Kidney (tissue), 14 donors: ENCODE data around the gene NT5DC2. TPM values are rescaled to one million over a fixed set of nuclear protein-coding genes. Genes with fewer than 3 reads are reported as not detected.

Source experiments
- DNase-seq, 5 donors: peaks; one replicate each; pipeline ENCODE4 v3.0.0-alpha.2; 2013 to 2020
- FAIRE-seq: peaks from 2 replicates; lab custom pipeline; 2012; peaks lifted over from hg19 to GRCh38; lab: Jason Lieb, UNC
- H3K27ac ChIP-seq, 2 donors: one replicate each; pipeline ENCODE4 v1.7.0; 2013; ENCODE audit warnings: low read depth in 2 of 2, low read length in 2 of 2, inconsistent platforms in 1 of 2
- H3K27me3 ChIP-seq: one replicate; pipeline ENCODE4 v1.7.1; 2013; ENCODE audit warnings: low read length, inconsistent platforms; ENCODE audit not compliant: control insufficient read depth, insufficient read depth
- H3K36me3 ChIP-seq, 3 donors: one replicate each; pipeline versions ENCODE4 v1.7.0 to v1.7.1; 2013; ENCODE audit warnings: low read length in 3 of 3, control low read depth in 1 of 3, inconsistent platforms in 1 of 3; ENCODE audit not compliant: insufficient read depth in 3 of 3, control insufficient read depth in 2 of 3
- H3K4me1 ChIP-seq, 3 donors: one replicate each; pipeline versions ENCODE4 v1.7.0 to v1.7.1; 2013; ENCODE audit warnings: low read length in 3 of 3, inconsistent platforms in 1 of 3, low read depth in 1 of 3; ENCODE audit not compliant: control insufficient read depth in 2 of 3, insufficient read depth in 2 of 3
- H3K4me3 ChIP-seq, 3 donors: one replicate each; pipeline versions ENCODE4 v1.7.0 to v1.8.1; 2013; ENCODE audit warnings: low read length in 3 of 3, control low read depth in 1 of 3, inconsistent platforms in 1 of 3
- H3K9ac ChIP-seq, 3 donors: one replicate each; pipeline versions ENCODE4 v1.7.0 to v1.7.1; 2013; ENCODE audit warnings: low read length in 3 of 3, control low read depth in 1 of 3, inconsistent platforms in 1 of 3
- H3K9me3 ChIP-seq, 3 donors: one replicate each; pipeline versions ENCODE4 v1.7.0 to v1.7.1; 2013; ENCODE audit warnings: low read length in 3 of 3, control low read depth in 1 of 3, inconsistent platforms in 1 of 3; ENCODE audit not compliant: control insufficient read depth in 2 of 3, insufficient read depth in 1 of 3
- CTCF ChIP-seq: IDR thresholded peaks from 3 replicates; pipeline ENCODE4 v1.5.1; 2012; ENCODE audit warnings: mild to moderate bottlenecking, moderate library complexity, borderline replicate concordance; ENCODE audit not compliant: insufficient read depth; ENCODE audit errors: extremely low read depth
- intact Hi-C: fragments of 100-400 bp; cut with DNase I; formaldehyde crosslinking; loops from one replicate; pipeline ENCODE4 v1.11.1; 2022
- polyA plus RNA-seq: library from polyadenylated mRNA; stranded (reverse); fragments of 350-450 nt; fragmentation: Illumina TruSeq; extraction: RNeasy Lipid Tissue Mini Kit (QIAGEN cat#74804); gene quantifications from one replicate; pipeline ENCODE4 v1.2.3, GENCODE V29; 2014; ENCODE audit warnings: low read depth, low replicate concordance; ENCODE audit not compliant: insufficient read depth
- total RNA-seq: library from RNA; stranded (reverse); fragmentation: NEBNext Ultra II Directional; extraction: Animal tissue kit (Norgen Biotek cat#: 25700); gene quantifications from one replicate; pipeline ENCODE4 v1.2.1, GENCODE V29; 2021
- donor health status: control.
- donor health status: control.
- donor health status: control.
- donor health status: control.
- donor health status: control.
- donor health status: DM: yes; HTN: yes; CAD: no.
- donor health status: Normal renal cell carcinoma (clear cell type).

Gene NT5DC2
- total and polyA plus RNA-seq, 2 donors from 2014 or later = 47.3 to 75.7 TPM

- FAIRE-seq = no peak
- no peak for DNase-seq
- intact Hi-C loops = no loop called here
- no peak for TF ChIP-seq CTCF
- Histone ChIP-seq H3K9ac (no peak overlapping the region), H3K9me3 (no peaks in the 10 kb centered on the region), H3K27me3 (no peaks in the 10 kb centered on the region), H3K4me3 (no peak overlapping the region), H3K36me3 (peaks cover 3 to 28% (median 4%) of the 10 kb centered on the region in 3 donors), H3K27ac (no peak overlapping the region), H3K4me1 (no peaks in the 10 kb centered on the region)
Observed at GRCh38 chr3:52544937-52545336, 11.3 kb upstream of the NT5DC2 start.

DNA sequence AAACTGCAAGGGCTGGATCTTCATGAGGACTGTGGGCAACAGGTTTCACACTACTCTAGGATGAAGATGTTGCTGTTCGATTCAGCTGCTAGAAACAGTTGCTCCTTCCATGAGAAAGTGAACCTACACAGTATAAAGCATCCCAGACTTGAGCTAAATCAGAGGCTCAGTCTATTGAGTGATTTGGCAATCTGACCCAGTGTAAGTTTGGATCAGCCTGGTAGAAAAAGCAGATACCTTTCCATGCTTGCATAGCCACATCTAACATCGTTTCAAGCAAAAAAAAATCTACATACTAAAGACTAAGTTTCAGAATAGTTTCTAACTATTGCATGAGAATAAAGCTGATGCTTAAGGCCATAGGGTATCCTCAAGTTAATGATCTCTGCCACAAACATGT, 7.4 kb upstream of the NT5DC2 start:
- DNase-seq = no peak
- TF ChIP-seq CTCF = no peak
- H3K27ac ChIP-seq = no peak overlapping the region
- H3K36me3 ChIP-seq = peaks cover 0 to 16% (median 0%) of the 10 kb centered on the region in 3 donors
- H3K4me3 ChIP-seq = no peak overlapping the region
- peaks cover 3 to 18% (median 7%) of the 10 kb centered on the region in 3 donors for H3K4me1 ChIP-seq
- H3K9me3 ChIP-seq = no peaks in the 10 kb centered on the region
- no peaks in the 10 kb centered on the region for H3K27me3 ChIP-seq
- no peak overlapping the region for H3K9ac ChIP-seq
- no peak for FAIRE-seq
- intact Hi-C loops = no loop called here

DNA sequence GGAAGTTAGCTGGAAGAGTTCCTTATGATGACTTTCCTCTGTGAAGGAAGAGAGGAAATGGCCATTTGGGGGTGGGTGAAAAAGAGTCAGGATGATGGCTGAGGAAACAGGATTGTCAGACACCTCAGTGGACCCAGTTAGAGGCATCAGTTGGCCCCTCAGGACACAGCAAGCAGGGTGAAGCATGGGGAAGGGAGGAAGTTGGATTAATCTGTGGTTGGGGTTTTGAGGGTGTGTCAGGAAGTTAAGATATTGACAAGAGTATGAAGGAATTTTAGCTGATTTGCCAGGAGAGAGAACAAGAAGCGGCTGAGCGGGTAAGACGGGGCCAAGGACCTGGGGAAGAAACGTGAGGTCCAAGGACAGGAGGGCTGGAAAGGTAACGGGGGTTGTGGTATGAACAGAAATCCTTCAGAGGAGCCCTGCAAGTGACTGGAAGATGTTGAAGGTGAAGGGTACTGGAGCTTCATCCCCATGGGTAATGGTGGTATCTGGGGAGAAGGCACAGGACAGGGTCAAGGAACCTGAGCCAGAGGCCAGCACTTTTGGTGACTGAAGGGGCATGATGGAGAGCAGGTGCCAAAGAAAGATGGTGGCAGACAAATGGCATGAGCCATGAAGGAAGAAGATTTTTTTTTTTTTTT, 5.5 kb upstream of the NT5DC2 start:
- no peak for TF ChIP-seq CTCF
- FAIRE-seq = no peak
- peaks cover 3 to 28% (median 12%) of the 10 kb centered on the region in 3 donors for H3K4me1 ChIP-seq
- intact Hi-C loops = no loop called here
- peaks cover 0 to 10% (median 0%) of the 10 kb centered on the region in 3 donors for H3K36me3 ChIP-seq
- H3K9me3 ChIP-seq = no peaks in the 10 kb centered on the region
- H3K27ac ChIP-seq = peak overlapping the region in 1 of 2 donors; percentile 17
- no peak overlapping the region for H3K9ac ChIP-seq
- no peaks in the 10 kb centered on the region for H3K27me3 ChIP-seq
- no peak for DNase-seq
- H3K4me3 ChIP-seq = peak overlapping the region in 2 of 3 donors; percentile 34 to 38
